HS-27A (cell line): ENCODE data around the gene GK.
"Not testable (repeated sequence)": the region's sequence is repeated elsewhere in the genome, so short reads cannot be mapped to it uniquely, and the experiment has no call there.

ENCODE experiments used
- DNase-seq: peaks from one replicate; pipeline ENCODE4 v3.0.0-alpha.2; 2012; ENCODE audit warnings: low read depth, missing footprints

GK gene

DNA sequence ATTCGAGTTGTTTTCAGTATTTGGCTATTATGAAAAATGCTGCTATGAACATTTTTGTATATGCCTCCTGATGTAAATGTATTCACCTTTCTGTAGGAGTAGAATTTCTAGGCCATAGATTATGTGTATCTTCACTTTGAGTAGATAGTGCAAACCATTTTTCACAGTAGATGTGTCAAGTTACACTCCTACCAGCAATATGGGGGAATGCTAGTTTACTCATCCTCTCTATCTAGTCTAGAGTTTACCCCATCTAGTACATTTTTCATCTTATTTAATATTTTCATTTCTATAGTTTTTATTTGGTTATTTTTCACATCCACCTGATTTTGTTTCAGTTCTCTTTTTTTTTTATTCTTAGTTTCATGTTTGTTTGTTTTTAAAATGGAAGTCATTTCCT lies 59.0 kb downstream of the GK start:
- no peak for DNase-seq

DNA sequence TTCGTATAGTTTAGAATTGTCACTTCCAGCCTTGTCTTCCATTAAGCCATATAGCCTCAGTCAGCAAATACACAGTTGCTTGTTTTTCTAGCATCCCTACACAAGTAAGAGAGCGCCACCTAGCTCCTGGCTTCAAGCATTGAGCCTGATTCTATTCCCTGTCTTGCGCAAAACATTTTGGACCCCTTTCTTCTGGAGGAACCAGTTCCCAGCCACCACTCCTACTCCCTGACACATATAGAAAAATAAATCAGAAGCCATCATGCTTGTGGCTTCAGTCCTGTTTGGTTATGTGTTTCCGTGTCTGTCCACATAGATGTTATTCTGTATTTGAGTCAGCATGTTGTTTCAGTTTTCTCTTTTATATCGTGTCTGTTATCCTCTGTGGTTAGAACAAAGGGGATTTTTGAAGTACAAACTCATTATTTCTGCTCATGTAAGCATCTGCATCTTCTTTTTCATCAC lies 59.9 kb downstream of the GK start:
- DNase-seq: no peak

DNA sequence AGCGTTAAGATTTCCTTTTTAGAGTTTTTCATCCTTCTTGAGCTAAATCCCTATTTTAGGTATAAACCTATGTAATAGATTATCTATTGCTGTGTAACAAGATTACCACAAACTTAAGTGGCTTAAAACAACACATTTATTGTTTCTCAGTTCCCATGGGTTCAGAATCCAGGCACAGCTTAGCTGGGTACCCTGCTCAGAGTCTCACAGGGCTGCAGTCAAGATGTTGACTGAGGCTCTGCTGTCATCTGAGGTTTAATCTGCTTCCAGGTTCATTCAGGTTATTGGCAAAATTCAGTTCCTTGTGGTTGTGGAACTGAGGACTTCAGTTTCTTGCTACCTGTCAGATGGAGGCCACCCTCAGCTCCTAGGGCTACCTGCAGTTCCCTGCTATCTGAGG lies 60.9 kb downstream of the GK start:
- DNase-seq: no peak

DNA sequence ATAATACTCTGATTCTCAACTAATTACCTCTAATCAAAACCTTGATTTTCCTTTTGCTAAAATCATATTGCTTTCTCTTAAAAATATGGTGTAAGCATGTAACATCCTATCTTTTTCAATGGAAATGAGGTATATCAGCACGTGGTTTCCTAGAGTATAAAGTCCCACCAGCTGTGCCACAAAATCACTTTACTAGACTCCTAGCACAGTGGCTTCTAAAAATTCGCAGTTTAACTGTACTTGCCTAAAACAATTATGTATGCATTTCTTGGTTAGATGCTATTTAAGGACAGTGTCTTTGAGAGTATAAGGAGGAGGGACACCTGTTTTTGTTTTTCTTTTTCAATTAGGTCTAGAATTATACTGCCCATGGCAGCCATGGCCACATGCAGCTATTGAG lies 62.8 kb downstream of the GK start:
- no peak for DNase-seq

DNA sequence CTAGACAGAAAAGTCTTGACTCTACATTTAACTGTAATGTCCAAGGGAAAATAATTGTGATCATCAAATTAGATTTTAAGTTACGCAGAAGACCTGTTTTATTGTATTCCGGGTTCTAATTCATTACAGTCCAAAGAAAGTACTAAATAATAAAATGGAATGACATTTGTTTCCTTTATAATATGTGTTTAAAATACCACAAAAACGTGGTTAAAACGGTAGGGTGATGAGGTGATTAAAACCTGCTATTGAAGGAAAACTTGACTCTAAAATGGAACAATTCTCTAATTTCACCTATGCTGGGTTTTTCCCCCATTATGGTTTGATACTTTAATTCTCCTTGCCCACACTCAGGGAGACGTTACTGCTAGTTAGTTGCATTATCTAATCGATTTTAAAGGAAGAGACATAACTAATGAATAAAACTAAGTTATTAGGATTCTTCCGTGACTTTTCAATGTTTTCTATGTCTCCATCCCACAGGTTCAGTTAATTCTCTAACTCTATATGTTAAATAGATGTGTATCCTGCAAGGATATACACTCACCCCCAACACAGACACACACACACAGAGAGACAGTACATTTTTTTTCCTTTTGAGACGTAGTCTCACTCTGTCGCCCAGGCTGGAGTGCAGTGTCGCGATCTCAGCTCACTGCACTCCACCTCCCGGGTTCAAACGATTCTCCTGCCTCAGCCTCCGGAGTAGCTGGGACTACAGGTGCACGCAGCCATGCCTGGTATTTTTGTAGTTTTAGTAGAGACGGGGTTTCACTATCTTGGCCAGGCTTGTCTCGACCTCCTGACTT lies 80.8 kb downstream of the GK start:
- no peak for DNase-seq

DNA sequence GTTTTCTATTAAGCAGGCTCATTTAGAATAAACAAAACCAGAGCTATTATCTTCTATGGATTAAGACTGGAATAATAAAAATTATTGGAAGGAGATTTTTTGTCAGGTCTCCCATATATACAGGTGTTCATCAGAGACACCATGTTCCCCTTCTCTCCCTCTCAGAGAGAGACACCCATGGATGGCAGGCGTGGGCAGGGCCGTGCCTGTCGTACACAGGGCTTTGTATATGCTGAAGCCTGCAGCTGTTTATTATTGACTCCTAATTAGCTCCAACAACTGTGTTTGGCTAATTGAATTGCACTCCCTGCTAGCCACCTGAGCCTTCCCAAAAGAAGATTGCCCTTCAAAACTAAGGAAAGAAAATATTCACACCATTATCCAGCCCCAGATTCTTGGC lies 81.6 kb downstream of the GK start:
- DNase-seq: no peak

DNA sequence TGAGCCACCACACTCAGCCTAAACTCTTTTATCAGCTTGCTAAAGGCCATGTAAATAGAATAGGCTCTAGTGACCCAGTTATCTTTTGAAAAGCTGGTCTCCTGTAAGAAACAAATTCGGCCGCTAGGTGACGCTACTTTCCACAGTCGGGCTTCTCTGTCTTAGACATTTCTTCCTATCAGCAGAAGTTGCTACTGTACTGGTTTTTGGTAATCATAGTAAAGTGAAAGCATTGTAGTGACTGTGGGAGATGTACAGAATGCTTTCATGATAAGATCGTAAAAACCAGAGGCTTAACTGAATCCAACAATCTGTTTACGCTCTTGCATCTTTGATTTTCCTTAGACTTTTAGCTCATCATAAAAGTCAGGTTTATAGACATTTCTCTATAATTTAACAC lies 82.6 kb downstream of the GK start:
- DNase-seq: no peak

DNA sequence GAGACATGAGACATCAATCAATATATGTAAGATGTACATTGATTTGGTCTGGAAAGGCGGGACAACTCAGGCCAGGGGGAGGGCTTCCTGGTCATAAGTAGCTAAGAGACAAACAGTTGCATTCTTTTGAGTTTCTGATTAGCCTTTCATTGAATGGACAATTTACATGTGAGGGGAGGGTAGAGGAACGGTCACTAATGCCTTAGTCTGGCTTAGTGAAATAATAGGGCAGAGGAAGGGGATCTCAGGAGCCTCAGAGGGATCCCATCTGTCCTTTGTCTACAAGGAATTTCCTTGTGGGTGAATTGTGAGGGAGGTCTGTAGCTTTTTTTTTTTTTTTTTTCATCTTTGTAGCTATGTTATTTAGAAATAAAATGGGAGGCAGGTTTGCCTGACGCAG lies 88.3 kb downstream of the GK start:
- no peak for DNase-seq

DNA sequence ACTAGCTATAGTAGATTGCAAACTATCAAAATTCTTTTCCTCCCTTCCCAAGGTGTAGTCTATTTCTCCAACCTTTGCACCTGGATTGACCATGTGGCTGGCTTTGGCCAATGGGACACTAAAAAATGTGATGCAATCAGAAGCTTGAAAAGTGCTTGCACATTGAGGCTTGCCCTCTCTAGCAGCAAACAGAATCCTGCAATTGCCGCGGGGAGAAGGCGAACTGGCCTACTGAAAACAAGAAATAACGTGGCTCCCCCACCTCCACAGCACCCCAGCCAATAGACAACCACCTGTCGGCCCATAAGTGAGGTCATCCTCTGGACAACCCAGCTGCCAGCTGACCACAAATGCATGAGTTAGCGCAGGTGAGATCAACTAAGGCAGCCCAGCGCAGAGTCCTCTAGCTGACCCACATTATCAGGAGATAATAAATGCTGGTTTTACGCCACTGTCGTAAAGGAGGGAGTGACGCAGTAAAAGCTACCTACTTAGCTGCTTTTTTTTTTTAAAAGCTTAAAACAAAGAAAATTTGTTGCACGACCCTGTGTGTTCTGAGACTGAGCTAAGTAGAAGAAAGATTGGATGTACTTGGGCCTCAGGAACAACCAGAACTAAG lies 95.2 kb downstream of the GK start:
- DNase-seq: no peak

DNA sequence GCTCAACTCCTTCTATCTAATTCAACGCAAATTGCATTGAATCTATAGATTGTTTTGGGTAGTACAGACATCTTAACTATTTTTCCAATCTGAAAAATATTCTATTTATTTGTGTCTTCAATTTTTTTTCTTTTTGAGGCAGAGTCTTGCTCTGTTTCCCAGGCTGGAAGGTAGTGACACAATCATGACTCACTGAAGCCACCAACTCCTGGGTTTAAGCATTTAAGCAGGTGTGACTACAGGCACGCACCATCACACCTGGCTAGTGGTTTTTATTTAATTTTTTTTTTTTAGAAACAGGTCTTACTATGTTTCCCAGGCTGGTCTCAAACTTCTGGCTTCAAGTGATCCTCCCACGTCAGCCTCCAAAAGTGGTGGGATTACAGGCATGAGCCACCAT lies 98.3 kb downstream of the GK start:
- no peak for DNase-seq

DNA sequence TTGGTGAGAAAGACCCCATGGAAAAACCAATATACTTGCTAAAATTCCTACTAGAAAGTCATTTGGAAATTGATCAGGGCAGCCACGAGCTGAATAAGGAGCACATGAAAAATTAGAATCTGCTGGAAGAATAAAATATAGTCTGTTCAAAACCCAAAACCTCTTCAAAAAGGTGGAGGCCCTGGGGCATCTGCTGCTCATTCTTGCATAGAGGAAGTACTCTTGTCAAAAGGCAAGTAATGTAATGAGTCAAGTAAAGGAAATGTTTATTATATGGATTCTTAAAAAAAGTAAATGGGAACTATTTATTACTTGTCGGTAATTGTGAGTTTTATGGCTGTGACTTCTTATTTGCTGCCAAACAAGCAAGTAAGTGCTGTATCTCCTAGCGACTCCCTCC lies 109.5 kb downstream of the GK start:
- DNase-seq: no peak

DNA sequence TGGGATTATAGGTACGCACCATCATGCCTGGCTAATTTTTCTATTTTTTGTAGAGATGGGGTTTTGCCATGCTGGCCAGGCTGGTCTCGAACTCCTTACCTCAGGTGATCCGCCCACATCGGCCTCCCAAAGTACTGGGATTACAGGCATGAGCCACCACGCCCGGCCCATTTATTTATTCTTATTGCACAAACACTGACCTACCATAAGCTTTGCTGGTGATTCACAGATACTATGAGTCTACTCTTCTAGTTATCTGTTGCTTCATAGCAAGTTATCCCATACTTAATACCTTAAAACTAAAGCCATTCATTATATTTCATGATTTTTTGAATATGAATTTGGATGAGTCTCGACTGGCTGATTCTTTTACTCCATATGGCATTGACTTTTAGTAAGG lies 120.5 kb downstream of the GK start:
- DNase-seq: not testable (repeated sequence)

DNA sequence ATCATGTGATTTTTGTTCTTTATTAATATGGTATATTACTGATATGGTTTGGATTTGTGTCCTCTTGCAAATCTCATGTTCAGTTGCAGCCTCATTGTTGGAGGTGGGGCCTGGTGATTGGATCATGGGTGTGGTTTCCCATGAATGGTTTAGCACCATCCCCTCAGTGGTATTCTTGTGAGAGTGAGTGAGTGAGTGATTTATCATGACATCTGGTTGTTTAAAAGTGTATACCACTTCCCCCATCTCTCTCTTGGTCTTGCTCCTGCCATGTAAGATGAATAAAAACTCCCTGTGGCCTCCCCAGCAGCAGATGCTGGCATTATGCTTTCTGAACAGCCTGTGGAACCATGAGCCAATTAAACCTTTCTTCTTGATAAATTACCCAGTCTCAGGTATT lies 124.4 kb downstream of the GK start:
- no peak for DNase-seq

DNA sequence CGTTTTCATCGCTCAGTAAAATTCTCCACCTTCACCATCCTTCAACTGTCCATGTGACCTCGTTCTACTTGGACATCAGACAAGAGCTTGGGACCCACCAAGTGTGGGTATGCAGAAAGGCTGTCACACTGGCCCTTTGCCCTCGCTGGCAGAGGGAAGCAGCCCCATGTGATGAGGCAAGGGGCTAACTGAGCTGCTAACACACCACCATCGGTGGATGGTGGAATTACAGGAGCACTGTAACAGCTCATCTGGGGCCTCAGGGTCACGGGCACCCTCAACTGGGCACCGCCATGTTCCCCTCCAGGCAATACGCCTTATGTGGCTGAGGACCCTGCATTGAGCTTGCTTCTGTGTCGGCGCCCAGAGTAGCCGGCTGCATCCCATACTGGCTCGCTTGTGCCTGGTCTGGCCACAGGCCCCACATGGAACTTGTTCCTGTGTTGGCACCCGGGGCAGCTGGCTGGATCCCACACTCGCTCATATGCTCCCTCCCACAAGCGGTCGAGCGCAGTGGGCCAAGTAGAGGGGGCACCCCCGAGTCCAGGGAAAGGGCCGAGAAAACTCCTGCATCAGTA lies 126.3 kb downstream of the GK start:
- DNase-seq: no peak
